SK-N-SH (cell line): ENCODE results near the gene TRAIP. TPM values are rescaled to one million over a fixed set of nuclear protein-coding genes. Genes with fewer than 3 reads are reported as not detected.

Experiments
- CTCF ChIA-PET: fragments of 300-600, 350-600 bp; formaldehyde crosslinking; extraction: SDS; loops from one replicate; lab custom pipeline; 2021; lab: Yijun Ruan, JAX
- POLR2A ChIA-PET: fragments of 350-600 bp; sonication (Branson Sonifier 250); formaldehyde crosslinking; extraction: SDS; loops from one replicate; lab custom pipeline; 2020; ENCODE audit warnings: antibody characterized with exemption, inconsistent platforms; lab: Yijun Ruan, JAX
- DNase-seq: peaks from one replicate; pipeline ENCODE4 v3.0.0; 2012
- H2AFZ ChIP-seq: fragments of 200-600 bp; sonication (generic); 2 replicates; pipeline ENCODE4 v1.8.1; 2016; ENCODE audit warnings: antibody characterized with exemption, mild to moderate bottlenecking, low read depth
- H3F3A ChIP-seq: fragments of 200-600 bp; sonication (generic); replicated peaks from 2 replicates; pipeline ENCODE3; 2016; ENCODE audit warnings: antibody characterized with exemption, mild to moderate bottlenecking; ENCODE audit not compliant: insufficient read depth
- H3K27ac ChIP-seq, 2 experiments: fragments of 200-500 bp in 1 of 2; fragments of 200-600 bp in 1 of 2; sonication (Bioruptor generic) in 1 of 2; sonication (generic), shearing (Covaris generic) in 1 of 2; 2 replicates each; pipeline versions ENCODE4 v1.5.1 to v1.6.1; 2014 to 2016; ENCODE audit warnings: low read depth in 2 of 2, inconsistent platforms in 1 of 2, low read length in 1 of 2, mild to moderate bottlenecking in 1 of 2, mixed read lengths in 1 of 2
- H3K27me3 ChIP-seq: fragments of 200-600 bp; sonication (generic), shearing (Covaris generic); 2 replicates; pipeline ENCODE4 v1.6.1; 2016; ENCODE audit warnings: mixed run types; ENCODE audit not compliant: insufficient read depth
- H3K36me3 ChIP-seq, 2 experiments: fragments of 200-500 bp in 1 of 2; fragments of 200-600 bp in 1 of 2; sonication (Bioruptor generic) in 1 of 2; sonication (generic) in 1 of 2; replicated peaks in 1 of 2; 2 replicates each; pipeline versions ENCODE3 to v1.5.1; 2014 to 2016; ENCODE audit warnings: low read length in 1 of 2, mild to moderate bottlenecking in 1 of 2; ENCODE audit not compliant: insufficient read depth in 2 of 2, control insufficient read depth in 1 of 2
- H3K4me1 ChIP-seq, 2 experiments: fragments of 200-500 bp in 1 of 2; fragments of 200-600 bp in 1 of 2; sonication (Bioruptor generic) in 1 of 2; sonication (generic), shearing (Covaris generic) in 1 of 2; 2 replicates each; pipeline versions ENCODE4 v1.5.1 to v1.6.1; 2014 to 2016; ENCODE audit warnings: low read depth in 1 of 2, low read length in 1 of 2, mixed run types in 1 of 2; ENCODE audit not compliant: insufficient read depth in 2 of 2, control insufficient read depth in 1 of 2
- H3K4me2 ChIP-seq: fragments of 200-600 bp; sonication (generic), shearing (Covaris generic); 2 replicates; pipeline ENCODE4 v1.6.1; 2017; ENCODE audit warnings: mixed run types
- H3K4me3 ChIP-seq, 2 experiments: fragments of 200-500 bp in 1 of 2; fragments of 200-600 bp in 1 of 2; sonication (Bioruptor generic) in 1 of 2; sonication (generic), shearing (Covaris generic) in 1 of 2; 2 replicates each; pipeline versions ENCODE4 v1.5.1 to v1.8.1; 2014 to 2016; ENCODE audit warnings: low read depth in 2 of 2, inconsistent platforms in 1 of 2, low read length in 1 of 2, mild to moderate bottlenecking in 1 of 2, mixed read lengths in 1 of 2, moderate library complexity in 1 of 2
- H3K79me2 ChIP-seq: fragments of 200-600 bp; sonication (generic); 2 replicates; pipeline ENCODE4 v1.8.1; 2017; ENCODE audit warnings: mild to moderate bottlenecking; ENCODE audit not compliant: insufficient read depth
- H3K9ac ChIP-seq: fragments of 200-600 bp; sonication (generic); 2 replicates; pipeline ENCODE4 v1.6.1; 2017; ENCODE audit warnings: mixed run types
- H3K9me2 ChIP-seq: fragments of 200-600 bp; sonication (generic); 2 replicates; pipeline ENCODE4 v1.6.1; 2017; ENCODE audit warnings: mixed run types
- H3K9me3 ChIP-seq: fragments of 200-600 bp; sonication (generic); 2 replicates; pipeline ENCODE4 v1.6.1; 2017; ENCODE audit warnings: mixed run types, mild to moderate bottlenecking, moderate library complexity
- H4K20me1 ChIP-seq: fragments of 200-600 bp; sonication (generic); 2 replicates; pipeline ENCODE4 v1.6.1; 2017; ENCODE audit warnings: mild to moderate bottlenecking, mixed run types; ENCODE audit not compliant: insufficient read depth
- CHD2 ChIP-seq: fragments of 150-350 bp; IDR thresholded peaks from 2 replicates; pipeline ENCODE4 v1.6.1; 2018; ENCODE audit warnings: low read length; ENCODE audit not compliant: partially characterized antibody
- EP300 ChIP-seq, 2 experiments: IDR thresholded peaks; 2 replicates each; pipeline versions ENCODE4 v1.4.0 to v1.6.1; 2012; ENCODE audit warnings: borderline replicate concordance in 1 of 2, low read depth in 1 of 2, low read length in 1 of 2
- EZH2phosphoT487 ChIP-seq: fragments of 200-600 bp; sonication (generic); IDR thresholded peaks from 2 replicates; pipeline ENCODE4 v1.6.1; 2017; ENCODE audit warnings: low read depth, mixed run types, mild to moderate bottlenecking, antibody characterized with exemption, moderate library complexity, borderline replicate concordance
- FOXJ3 ChIP-seq: sonication (generic); formaldehyde crosslinking; IDR thresholded peaks from 2 replicates; pipeline ENCODE4 v1.5.1; 2020; ENCODE audit warnings: mild to moderate bottlenecking, missing genetic modification reagents
- GABPA ChIP-seq: IDR thresholded peaks from 2 replicates; pipeline ENCODE4 v1.4.0; 2012; ENCODE audit warnings: low read depth, mild to moderate bottlenecking
- GATA2 ChIP-seq: sonication (generic); formaldehyde crosslinking; IDR thresholded peaks from 2 replicates; pipeline ENCODE4 v1.5.0; 2020; ENCODE audit warnings: mild to moderate bottlenecking, missing genetic modification reagents
- JUND ChIP-seq: IDR thresholded peaks from 2 replicates; pipeline ENCODE4 v1.4.0; 2012
- MAX ChIP-seq: IDR thresholded peaks from 2 replicates; pipeline ENCODE4 v1.4.0; 2012; ENCODE audit warnings: low read depth
- MEF2A ChIP-seq: IDR thresholded peaks from 2 replicates; pipeline ENCODE4 v1.4.0; 2012; ENCODE audit warnings: low read depth, borderline replicate concordance
- MXI1 ChIP-seq: IDR thresholded peaks from 2 replicates; pipeline ENCODE4 v1.6.1; 2012; ENCODE audit warnings: mild to moderate bottlenecking, low read depth, low read length, improper control_type of control experiment
- NRF1 ChIP-seq: IDR thresholded peaks from 2 replicates; pipeline ENCODE4 v1.6.1; 2012; ENCODE audit warnings: low read depth, mild to moderate bottlenecking, low read length
- POLR2AphosphoS5 ChIP-seq: IDR thresholded peaks from 2 replicates; pipeline ENCODE4 v1.6.1; 2012; ENCODE audit warnings: low read depth, low read length
- REST ChIP-seq: IDR thresholded peaks from 2 replicates; pipeline ENCODE4 v1.6.1; 2012; ENCODE audit warnings: mild to moderate bottlenecking, low read depth, low read length, moderate library complexity
- RFX5 ChIP-seq: IDR thresholded peaks from 2 replicates; pipeline ENCODE4 v1.6.1; 2012; ENCODE audit warnings: mild to moderate bottlenecking, improper control_type of control experiment, low read length
- RXRA ChIP-seq: IDR thresholded peaks from 2 replicates; pipeline ENCODE4 v1.4.0; 2012; ENCODE audit warnings: low read depth, mild to moderate bottlenecking, borderline replicate concordance
- SIN3A ChIP-seq: IDR thresholded peaks from 2 replicates; pipeline ENCODE4 v1.6.1; 2012; ENCODE audit warnings: low read depth, mild to moderate bottlenecking, low read length, moderate library complexity, borderline replicate concordance
- SMC3 ChIP-seq: IDR thresholded peaks from 2 replicates; pipeline ENCODE4 v1.6.1; 2012; ENCODE audit warnings: low read depth, low read length, improper control_type of control experiment
- TAF1 ChIP-seq: IDR thresholded peaks from 2 replicates; pipeline ENCODE4 v1.6.1; 2012; ENCODE audit warnings: low read depth, mild to moderate bottlenecking, low read length, moderate library complexity, borderline replicate concordance
- TCF12 ChIP-seq: IDR thresholded peaks from 2 replicates; pipeline ENCODE4 v1.4.0; 2012
- TEAD4 ChIP-seq: IDR thresholded peaks from 2 replicates; pipeline ENCODE4 v1.4.0; 2012; ENCODE audit warnings: mild to moderate bottlenecking, borderline replicate concordance; ENCODE audit not compliant: insufficient read depth
- USF2 ChIP-seq: fragments of 150-350 bp; IDR thresholded peaks from 2 replicates; pipeline ENCODE4 v1.6.1; 2017; ENCODE audit warnings: antibody characterized with exemption, low read length, low read depth, borderline replicate concordance
- YY1 ChIP-seq: IDR thresholded peaks from 2 replicates; pipeline ENCODE4 v1.4.0; 2012; ENCODE audit warnings: low read depth, mild to moderate bottlenecking
- WGBS: methylation state at CpG from one replicate; pipeline ENCODE4 v1.1.6; 2017; ENCODE audit warnings: low lambda C conversion rate; 5-methylcytosine and 5-hydroxymethylcytosine counted together
- polyA plus RNA-seq, 3 experiments: library from polyadenylated mRNA; depleted of rRNA; stranded (reverse); fragments of >200 nt; gene quantifications; 2 replicates each; pipeline ENCODE4 v1.2.3, GENCODE V29; 2012
- TF ChIP-seq, protein P1 (sequence below): fragments of 200-600 bp; sonication (generic); IDR thresholded peaks from 2 replicates; pipeline ENCODE4 v1.6.1; 2017; ENCODE audit warnings: antibody characterized with exemption, mild to moderate bottlenecking, moderate library complexity
- TF ChIP-seq, protein P2 (sequence below): fragments of 150-350 bp; IDR thresholded peaks from 2 replicates; pipeline ENCODE4 v1.6.1; 2016; ENCODE audit warnings: mild to moderate bottlenecking, low read depth, low read length

Gene TRAIP
- polyA plus RNA-seq, 1 of the 3 experiments (the other 2 are of a cell fraction) = 8.1 TPM

GRCh38 chr3:49802719-49803464, 53.5 kb downstream of the TRAIP start, which contains the start of gene INKA1:
TSS of gene INKA1 (plus strand) at chr3:49803261. CDS start at chr3:49803393, 132 bp downstream.
- peak within 1 kb of the TSS; percentile 95 for H2AFZ ChIP-seq
- H3K27me3 ChIP-seq = no peaks in the 10 kb centered on the region
- peak within 1 kb of the TSS; percentile 73; the same call in 1 of the 2 replicates for H3K9ac ChIP-seq
- H3F3A ChIP-seq = no peaks in the 10 kb centered on the region
- H3K27ac ChIP-seq = peak within 1 kb of the TSS; percentile 31 to 98; a peak in 3 of 4 replicates
- under 1% methylated on average over 21 of the region's 71 CpGs for WGBS
- H3K9me3 ChIP-seq = no peaks in the 10 kb centered on the region
- peak within 1 kb of the TSS; percentile 83 to 94 for H3K4me3 ChIP-seq
- H3K4me2 ChIP-seq = peak within 1 kb of the TSS; percentile 95
- CTCF ChIA-PET = interaction anchor here (0.6 to 17.6 kb wide), 44 partner anchors 9 to 354 kb away, joined by 3 to 386 read pairs (median 6); partner anchors contain the start of genes AMIGO3, CAMKV, GMPPB and IP6K1
- peak; percentile 96 for DNase-seq
- H3K36me3 ChIP-seq = no peaks in the 10 kb centered on the region
- POLR2A ChIA-PET = interaction anchor here (0.6 to 5.0 kb wide), 9 partner anchors 37 to 183 kb away, joined by 3 to 37 read pairs (median 3); partner anchors contain the start of gene RBM6
- peaks cover 16 to 43% of the 10 kb centered on the region in 2 experiments for H3K4me1 ChIP-seq
- no peaks in the 10 kb centered on the region for H3K79me2 ChIP-seq
- H4K20me1 ChIP-seq = no peaks in the 10 kb centered on the region
- no peaks in the 10 kb centered on the region for H3K9me2 ChIP-seq
- no peak for TF ChIP-seq TCF12
- TF ChIP-seq, protein P1, sequence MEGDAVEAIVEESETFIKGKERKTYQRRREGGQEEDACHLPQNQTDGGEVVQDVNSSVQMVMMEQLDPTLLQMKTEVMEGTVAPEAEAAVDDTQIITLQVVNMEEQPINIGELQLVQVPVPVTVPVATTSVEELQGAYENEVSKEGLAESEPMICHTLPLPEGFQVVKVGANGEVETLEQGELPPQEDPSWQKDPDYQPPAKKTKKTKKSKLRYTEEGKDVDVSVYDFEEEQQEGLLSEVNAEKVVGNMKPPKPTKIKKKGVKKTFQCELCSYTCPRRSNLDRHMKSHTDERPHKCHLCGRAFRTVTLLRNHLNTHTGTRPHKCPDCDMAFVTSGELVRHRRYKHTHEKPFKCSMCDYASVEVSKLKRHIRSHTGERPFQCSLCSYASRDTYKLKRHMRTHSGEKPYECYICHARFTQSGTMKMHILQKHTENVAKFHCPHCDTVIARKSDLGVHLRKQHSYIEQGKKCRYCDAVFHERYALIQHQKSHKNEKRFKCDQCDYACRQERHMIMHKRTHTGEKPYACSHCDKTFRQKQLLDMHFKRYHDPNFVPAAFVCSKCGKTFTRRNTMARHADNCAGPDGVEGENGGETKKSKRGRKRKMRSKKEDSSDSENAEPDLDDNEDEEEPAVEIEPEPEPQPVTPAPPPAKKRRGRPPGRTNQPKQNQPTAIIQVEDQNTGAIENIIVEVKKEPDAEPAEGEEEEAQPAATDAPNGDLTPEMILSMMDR = peak; percentile 84
- no peak for TF ChIP-seq EP300 (IDR thresholded peaks at IDR 0.05; ENCODE audit: borderline replicate concordance in 1 of 2, low read depth in 1 of 2, low read length in 1 of 2)
- peak; percentile 19; the same call in 1 of the 2 replicates for TF ChIP-seq MAX
- peak; percentile 30 for TF ChIP-seq CHD2
- no peak for TF ChIP-seq GATA2 (CRISPR knock-in tag)
- TF ChIP-seq YY1 = no peak
- TF ChIP-seq NRF1 = no peak
- no peak for TF ChIP-seq RXRA
- no peak for TF ChIP-seq EZH2phosphoT487
- TF ChIP-seq TEAD4 = no peak
- no peak for TF ChIP-seq FOXJ3 (CRISPR knock-in tag)
- TF ChIP-seq JUND = no peak
- peak; percentile 79; the same call in 1 of the 2 replicates for TF ChIP-seq SIN3A
- TF ChIP-seq, protein P2, sequence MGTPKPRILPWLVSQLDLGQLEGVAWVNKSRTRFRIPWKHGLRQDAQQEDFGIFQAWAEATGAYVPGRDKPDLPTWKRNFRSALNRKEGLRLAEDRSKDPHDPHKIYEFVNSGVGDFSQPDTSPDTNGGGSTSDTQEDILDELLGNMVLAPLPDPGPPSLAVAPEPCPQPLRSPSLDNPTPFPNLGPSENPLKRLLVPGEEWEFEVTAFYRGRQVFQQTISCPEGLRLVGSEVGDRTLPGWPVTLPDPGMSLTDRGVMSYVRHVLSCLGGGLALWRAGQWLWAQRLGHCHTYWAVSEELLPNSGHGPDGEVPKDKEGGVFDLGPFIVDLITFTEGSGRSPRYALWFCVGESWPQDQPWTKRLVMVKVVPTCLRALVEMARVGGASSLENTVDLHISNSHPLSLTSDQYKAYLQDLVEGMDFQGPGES = no peak
- TF ChIP-seq POLR2AphosphoS5 = no peak
- TF ChIP-seq SMC3 = peak; percentile 88
- TF ChIP-seq USF2 = no peak
- no peak for TF ChIP-seq GABPA
- TF ChIP-seq MEF2A = no peak
- TF ChIP-seq MXI1 = no peak; the same call in 1 of the 2 replicates
- no peak for TF ChIP-seq REST
- no peak for TF ChIP-seq RFX5
- TF ChIP-seq TAF1 = no peak; the same call in 1 of the 2 replicates
